Stomach (tissue), 4 donors: ENCODE measurements around the gene SVIL.

Source experiments
- EP300 ChIP-seq: sonication (generic); formaldehyde crosslinking; IDR thresholded peaks from one replicate; pipeline ENCODE4 v1.6.1; 2017; ENCODE audit warnings: antibody characterized with exemption
- POLR2A ChIP-seq, 4 donors: fragments of 450-650 bp; IDR thresholded peaks; one replicate each; pipeline ENCODE4 v1.6.1; 2016; ENCODE audit warnings: antibody characterized with exemption in 4 of 4, control low read depth in 2 of 4, mild to moderate bottlenecking in 1 of 4, moderate library complexity in 1 of 4
- POLR2AphosphoS5 ChIP-seq, 3 donors: sonication (generic); formaldehyde crosslinking; IDR thresholded peaks; one replicate each; pipeline ENCODE4 v1.6.1; 2016; ENCODE audit warnings: antibody characterized with exemption in 3 of 3
- TF ChIP-seq, protein P1 (sequence below), 7 experiments: fragments of 450-650 bp in 4 of 7; fragments of 200-600 bp in 3 of 7; sonication (generic) in 3 of 7; IDR thresholded peaks; one replicate each; pipeline ENCODE4 v1.5.1; 2016 to 2019; ENCODE audit warnings: antibody characterized with exemption in 7 of 7, control low read depth in 2 of 7, mild to moderate bottlenecking in 1 of 7

DNA sequence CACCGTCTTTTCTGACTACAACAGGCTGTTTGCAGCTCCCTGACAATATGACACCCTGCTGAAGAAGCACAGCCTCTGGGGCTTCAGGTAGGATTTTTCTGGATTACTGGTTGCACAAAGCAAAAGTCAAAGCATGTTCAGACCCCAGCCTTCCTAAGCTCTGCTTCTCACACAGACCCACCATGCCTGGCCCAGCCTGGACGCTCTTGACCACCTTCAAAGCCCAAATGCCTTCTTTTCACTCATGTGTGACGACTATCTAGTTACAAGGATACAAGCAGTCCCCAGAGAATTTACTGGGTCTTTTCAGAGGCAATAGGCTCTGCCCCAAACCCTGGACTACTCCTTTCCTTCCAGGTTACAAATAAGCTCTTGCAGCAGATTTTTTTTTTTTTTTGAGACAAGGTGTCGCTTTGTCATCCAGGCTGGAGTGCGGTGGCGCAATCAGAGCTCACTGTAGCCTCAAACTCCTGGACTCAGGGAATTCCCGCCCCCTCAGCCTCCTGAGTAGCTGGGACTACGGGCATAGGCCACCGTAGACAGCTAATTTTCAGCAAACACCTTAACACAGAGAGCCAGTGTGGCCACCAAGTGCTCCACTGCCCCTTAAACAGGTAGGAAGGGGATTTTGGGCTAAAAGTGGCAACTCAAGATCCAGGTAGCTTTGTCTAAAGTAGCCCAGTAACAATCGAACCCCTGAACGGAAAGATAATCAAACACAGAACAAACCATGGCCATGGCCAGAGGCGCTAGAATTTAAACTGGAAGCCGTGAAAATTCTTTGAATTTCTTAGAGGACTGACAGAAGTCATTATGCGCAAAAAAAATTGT, 16.2 kb downstream of the SVIL start:
- TF ChIP-seq, protein P1, sequence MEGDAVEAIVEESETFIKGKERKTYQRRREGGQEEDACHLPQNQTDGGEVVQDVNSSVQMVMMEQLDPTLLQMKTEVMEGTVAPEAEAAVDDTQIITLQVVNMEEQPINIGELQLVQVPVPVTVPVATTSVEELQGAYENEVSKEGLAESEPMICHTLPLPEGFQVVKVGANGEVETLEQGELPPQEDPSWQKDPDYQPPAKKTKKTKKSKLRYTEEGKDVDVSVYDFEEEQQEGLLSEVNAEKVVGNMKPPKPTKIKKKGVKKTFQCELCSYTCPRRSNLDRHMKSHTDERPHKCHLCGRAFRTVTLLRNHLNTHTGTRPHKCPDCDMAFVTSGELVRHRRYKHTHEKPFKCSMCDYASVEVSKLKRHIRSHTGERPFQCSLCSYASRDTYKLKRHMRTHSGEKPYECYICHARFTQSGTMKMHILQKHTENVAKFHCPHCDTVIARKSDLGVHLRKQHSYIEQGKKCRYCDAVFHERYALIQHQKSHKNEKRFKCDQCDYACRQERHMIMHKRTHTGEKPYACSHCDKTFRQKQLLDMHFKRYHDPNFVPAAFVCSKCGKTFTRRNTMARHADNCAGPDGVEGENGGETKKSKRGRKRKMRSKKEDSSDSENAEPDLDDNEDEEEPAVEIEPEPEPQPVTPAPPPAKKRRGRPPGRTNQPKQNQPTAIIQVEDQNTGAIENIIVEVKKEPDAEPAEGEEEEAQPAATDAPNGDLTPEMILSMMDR (IDR thresholded peaks at IDR 0.05): no peak
- TF ChIP-seq EP300: no peak
- no peak for TF ChIP-seq POLR2AphosphoS5 (IDR thresholded peaks at IDR 0.05)
- no peak for TF ChIP-seq POLR2A (IDR thresholded peaks at IDR 0.05)
